Gastrocnemius medialis (tissue), 4 donors: Measurements from ENCODE around the gene FAM107B.

ENCODE experiments used
- POLR2A ChIP-seq, 2 donors: fragments of 450-650 bp; IDR thresholded peaks; one replicate each; pipeline ENCODE4 v1.6.1; 2017; ENCODE audit warnings: antibody characterized with exemption in 2 of 2, mild to moderate bottlenecking in 2 of 2, moderate library complexity in 2 of 2
- TF ChIP-seq, protein P1 (sequence below), 5 experiments: fragments of 450-650 bp in 3 of 5; fragments of 200-600 bp in 2 of 5; sonication (generic) in 2 of 5; IDR thresholded peaks in 4 of 5; conservative IDR thresholded peaks in 1 of 5; 1 replicate in 4 of 5; 2 replicates in 1 of 5; pipeline ENCODE4 v1.5.1; 2016 to 2019; ENCODE audit warnings: antibody characterized with exemption in 5 of 5, mild to moderate bottlenecking in 3 of 5, moderate library complexity in 3 of 5

GRCh38 chr10:14727465-14727864, 47.2 kb downstream of the FAM107B start:
- TF ChIP-seq, protein P1, sequence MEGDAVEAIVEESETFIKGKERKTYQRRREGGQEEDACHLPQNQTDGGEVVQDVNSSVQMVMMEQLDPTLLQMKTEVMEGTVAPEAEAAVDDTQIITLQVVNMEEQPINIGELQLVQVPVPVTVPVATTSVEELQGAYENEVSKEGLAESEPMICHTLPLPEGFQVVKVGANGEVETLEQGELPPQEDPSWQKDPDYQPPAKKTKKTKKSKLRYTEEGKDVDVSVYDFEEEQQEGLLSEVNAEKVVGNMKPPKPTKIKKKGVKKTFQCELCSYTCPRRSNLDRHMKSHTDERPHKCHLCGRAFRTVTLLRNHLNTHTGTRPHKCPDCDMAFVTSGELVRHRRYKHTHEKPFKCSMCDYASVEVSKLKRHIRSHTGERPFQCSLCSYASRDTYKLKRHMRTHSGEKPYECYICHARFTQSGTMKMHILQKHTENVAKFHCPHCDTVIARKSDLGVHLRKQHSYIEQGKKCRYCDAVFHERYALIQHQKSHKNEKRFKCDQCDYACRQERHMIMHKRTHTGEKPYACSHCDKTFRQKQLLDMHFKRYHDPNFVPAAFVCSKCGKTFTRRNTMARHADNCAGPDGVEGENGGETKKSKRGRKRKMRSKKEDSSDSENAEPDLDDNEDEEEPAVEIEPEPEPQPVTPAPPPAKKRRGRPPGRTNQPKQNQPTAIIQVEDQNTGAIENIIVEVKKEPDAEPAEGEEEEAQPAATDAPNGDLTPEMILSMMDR (IDR thresholded peaks at IDR 0.05 in 4 of 5, conservative IDR thresholded peaks at IDR 0.05 in 1 of 5) = no peak
- no peak for TF ChIP-seq POLR2A (IDR thresholded peaks at IDR 0.05)
